Left ventricle myocardium superior (tissue), 1 donor: ENCODE data around the gene ALDH16A1. TPM values are rescaled to one million over a fixed set of nuclear protein-coding genes. Genes with fewer than 3 reads are reported as not detected.
A peak's percentile ranks its signal among the peaks of the same experiment; 100 is the strongest.

Source experiments
- ATAC-seq: fragments of 200-7000 bp; cut with Tn5 transposase; one replicate; pipeline ENCODE4 v1.9.1; 2020; ENCODE audit warnings: mild to moderate bottlenecking, moderate library complexity
- DNase-seq: peaks from one replicate; pipeline ENCODE4 v3.0.0-alpha.2; 2020
- intact Hi-C: fragments of 100-400 bp; cut with micrococcal nuclease; formaldehyde crosslinking; loops from one replicate; pipeline ENCODE4 v1.11.0; 2022
- total RNA-seq: library from RNA; stranded (reverse); fragmentation: NEBNext Ultra II Directional; extraction: Animal tissue kit (Norgen Biotek cat#: 25700); gene quantifications from one replicate; pipeline ENCODE4 v1.2.1, GENCODE V29; 2021
- donor health status: DM: no; HTN: yes; CAD: no; lungs with severe emphysema.

The ALDH16A1 gene
- total RNA-seq, 1 donor from 2014 or later: 11.5 TPM

DNA sequence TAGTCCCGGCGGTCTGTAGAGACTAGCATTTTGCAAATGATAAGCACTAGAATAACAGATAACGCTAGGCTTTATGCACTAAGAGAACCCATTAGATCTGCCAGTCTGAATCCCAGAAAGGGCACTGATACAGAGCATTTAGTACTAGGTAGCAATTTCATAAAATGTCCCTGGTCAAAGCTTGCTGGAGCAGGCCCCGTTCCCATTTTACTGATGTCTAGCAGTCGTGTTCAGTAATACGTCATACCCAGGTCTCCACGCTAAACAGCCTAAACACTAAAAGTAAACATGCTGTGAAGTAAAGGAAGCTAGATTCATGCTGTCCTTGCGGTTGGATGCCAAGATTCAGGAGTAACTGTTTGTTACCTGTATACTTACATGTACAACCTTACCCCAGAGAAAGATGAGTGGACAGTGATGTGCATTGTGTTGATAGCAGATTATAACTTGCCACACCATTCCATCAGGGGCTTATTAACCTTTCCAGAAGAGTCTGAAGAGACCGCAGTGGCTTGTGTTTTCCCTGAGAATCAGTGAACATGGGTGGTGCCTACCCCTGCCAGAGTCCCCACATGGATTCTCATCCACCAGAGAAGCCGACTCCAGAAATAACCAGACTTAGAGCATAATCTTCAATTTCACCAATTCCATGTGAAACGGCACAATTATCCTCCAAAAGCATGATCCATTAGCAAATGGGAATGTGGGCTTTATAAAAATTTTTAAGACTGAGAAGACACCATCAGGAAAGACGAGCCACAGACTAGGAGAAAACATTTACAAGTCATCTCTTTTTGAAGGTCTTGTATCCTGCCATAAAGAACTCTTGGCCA, 39.8 kb downstream of the ALDH16A1 start:
- ATAC-seq: no peak
- intact Hi-C loops: no loop called here
- no peak for DNase-seq

GRCh38 chr19:49496574-49497008, 43.6 kb downstream of the ALDH16A1 start:
- DNase-seq (no peak), ATAC-seq (no peak)
- intact Hi-C loops: loop anchor here (2.0 kb wide), 1 partner anchor 74 kb away; no protein-coding TSS in a partner anchor

GRCh38 chr19:49497047-49497788, 44.2 kb downstream of the ALDH16A1 start:
- intact Hi-C loops: loop anchor here (2.0 kb wide), 1 partner anchor 74 kb away; no protein-coding TSS in a partner anchor
- ATAC-seq (peak; percentile 2), DNase-seq (peak; percentile 68)

GRCh38 chr19:49497789-49498103, 44.7 kb downstream of the ALDH16A1 start:
- DNase-seq (no peak), ATAC-seq (no peak)
- intact Hi-C loops: loop anchor here (2.0 kb wide), 1 partner anchor 73 kb away; no protein-coding TSS in a partner anchor

DNA sequence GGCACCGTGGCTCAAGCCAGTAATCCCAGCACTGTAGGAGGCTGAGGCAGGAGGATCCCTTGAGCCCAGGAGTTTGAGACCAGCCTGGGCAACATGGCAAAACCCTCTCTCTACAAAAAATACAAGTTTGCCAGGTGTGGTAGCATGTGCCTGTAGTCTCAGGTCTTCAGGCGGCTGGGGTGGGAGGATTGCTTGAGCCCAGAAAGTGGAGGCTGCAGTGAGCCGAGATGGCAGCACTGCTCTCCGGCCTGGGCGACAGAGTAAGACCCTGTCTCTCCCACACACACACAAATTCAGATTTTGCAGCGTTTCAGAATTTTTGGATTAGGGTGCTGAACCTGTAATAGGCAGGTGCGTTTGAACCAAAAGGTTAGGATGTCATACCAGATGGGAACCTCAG, 45.5 kb downstream of the ALDH16A1 start:
- ATAC-seq (no peak), DNase-seq (no peak)
- intact Hi-C loops: no loop called here

DNA sequence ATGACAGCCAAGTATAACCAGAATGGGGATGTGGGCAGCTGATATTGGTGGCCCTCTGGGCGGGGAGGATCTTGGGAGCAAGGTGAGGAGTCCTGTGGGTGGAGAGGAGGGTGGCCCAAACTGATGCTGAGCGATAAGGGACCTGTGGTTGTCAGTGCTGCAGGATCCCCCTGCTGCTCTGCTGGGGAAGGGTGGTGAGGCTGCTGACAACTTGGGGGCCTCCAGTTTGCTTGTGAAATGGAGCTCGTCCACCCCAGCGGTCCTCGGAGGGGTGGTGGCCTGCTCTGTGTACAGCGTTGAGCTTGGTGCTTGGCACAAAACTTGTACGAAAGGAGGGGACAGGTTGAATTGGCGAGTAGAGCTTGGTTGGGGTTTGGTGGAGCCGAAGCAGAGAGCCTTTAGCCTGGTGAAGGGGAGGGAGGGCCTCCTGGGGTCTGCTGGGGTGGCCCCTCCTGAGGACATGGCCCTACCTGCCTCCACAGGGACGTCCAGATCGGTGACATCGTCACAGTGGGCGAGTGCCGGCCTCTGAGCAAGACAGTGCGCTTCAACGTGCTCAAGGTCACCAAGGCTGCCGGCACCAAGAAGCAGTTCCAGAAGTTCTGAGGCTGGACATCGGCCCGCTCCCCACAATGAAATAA, 46.1 kb downstream of the ALDH16A1 start:
- ATAC-seq: no peak
- intact Hi-C loops: no loop called here
- DNase-seq: no peak

- ATAC-seq (peak; percentile 59), DNase-seq (peak; percentile 36)
- intact Hi-C loops: no loop called here
Observed at GRCh38 chr19:49502866-49503581, 50.0 kb downstream of the ALDH16A1 start.

- intact Hi-C loops: no loop called here
- no peak for ATAC-seq
- no peak for DNase-seq
Observed at GRCh38 chr19:49503582-49503962, 50.5 kb downstream of the ALDH16A1 start.

- ATAC-seq (peak; percentile 64), DNase-seq (peak; percentile 52)
- intact Hi-C loops: loop anchor here (5.0 kb wide), 1 partner anchor 36 kb away; no protein-coding TSS in a partner anchor
Observed at GRCh38 chr19:49506575-49507105, 53.6 kb downstream of the ALDH16A1 start.

DNA sequence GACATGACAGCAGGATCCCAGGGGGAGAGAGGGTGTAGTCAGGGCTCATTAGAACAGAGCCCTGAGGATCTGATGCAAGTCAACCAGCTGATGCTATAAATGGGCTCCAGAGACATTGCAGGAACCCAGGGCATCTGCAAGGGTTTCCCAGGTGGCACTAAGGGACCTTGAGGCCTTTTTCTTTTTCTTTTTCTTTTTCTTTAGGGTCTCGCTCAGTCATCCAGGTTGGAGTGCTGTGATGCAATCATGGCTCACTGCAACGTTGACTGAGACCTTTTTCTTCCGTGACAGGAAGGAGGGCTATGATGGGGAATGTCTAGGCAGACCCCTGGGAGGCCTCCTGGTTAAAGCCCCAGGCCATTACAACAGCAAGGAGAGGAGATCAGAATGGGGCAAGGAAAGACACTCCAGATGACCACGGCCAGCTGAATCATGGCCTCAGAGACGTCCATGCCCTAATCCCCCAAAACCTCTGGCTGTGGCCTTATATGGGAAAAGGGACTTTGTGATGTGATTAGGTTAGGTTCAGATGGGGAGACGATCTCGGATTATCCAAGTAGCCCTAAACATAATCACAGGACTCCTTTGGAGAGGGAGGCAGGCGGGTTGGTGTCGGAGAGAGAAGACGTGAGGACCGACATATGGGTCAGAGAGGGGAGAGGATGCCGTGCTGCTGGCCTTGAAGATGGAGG, 54.9 kb downstream of the ALDH16A1 start:
- no peak for ATAC-seq
- intact Hi-C loops: loop anchor here (5.0 kb wide), 1 partner anchor 34 kb away; no protein-coding TSS in a partner anchor
- DNase-seq: no peak

- intact Hi-C loops: no loop called here
- ATAC-seq (peak; percentile 84), DNase-seq (peak; percentile 83)
Observed at GRCh38 chr19:49512970-49513745, 60.1 kb downstream of the ALDH16A1 start.

GRCh38 chr19:49513746-49514118, 60.7 kb downstream of the ALDH16A1 start:
- no peak for ATAC-seq
- no peak for DNase-seq
- intact Hi-C loops: no loop called here

GRCh38 chr19:49514151-49514550, 61.1 kb downstream of the ALDH16A1 start:
- intact Hi-C loops: no loop called here
- DNase-seq (no peak), ATAC-seq (no peak)

- ATAC-seq (peak; percentile 14), DNase-seq (peak; percentile 55)
- intact Hi-C loops: no loop called here
Observed at GRCh38 chr19:49515767-49516166, 62.7 kb downstream of the ALDH16A1 start.

GRCh38 chr19:49518033-49518432, 65.0 kb downstream of the ALDH16A1 start:
- DNase-seq (no peak), ATAC-seq (no peak)
- intact Hi-C loops: no loop called here
